Activated CD4-positive, alpha-beta T cell treated with anti-CD3 and anti-CD28 coated beads, Interleukin-2, Interleukin-4, amounts not matched to agents 100 ng/mL and 50 ng/mL, durations not matched to agents 16 hours and 8 hours (primary cell): ENCODE data around the gene RIC1.
A peak's percentile ranks its signal among the peaks of the same experiment; 100 is the strongest.
"Not testable (repeated sequence)": the region's sequence is repeated elsewhere in the genome, so short reads cannot be mapped to it uniquely, and the experiment has no call there.

Experiments
- DNase-seq: peaks from one replicate; pipeline ENCODE4 v3.0.0-alpha.2; 2020; ENCODE audit warnings: low spot score

Gene RIC1

GRCh38 chr9:5628530-5629311 is at the start of gene RIC1:
Gene RIC1 (plus strand): TSS chr9:5629107. CDS start chr9:5629310, 203 bp downstream.
- DNase-seq = peak; percentile 91

GRCh38 chr9:5579881-5580280 is 49.0 kb upstream of the RIC1 start:
- no peak for DNase-seq

- no peak for DNase-seq
Measured at GRCh38 chr9:5580650-5581049, 48.3 kb upstream of the RIC1 start.

- DNase-seq = not testable (repeated sequence)
Measured at GRCh38 chr9:5581706-5582105, 47.2 kb upstream of the RIC1 start.

- peak; percentile 36 for DNase-seq
Measured at GRCh38 chr9:5582835-5583195, 46.1 kb upstream of the RIC1 start.

GRCh38 chr9:5586391-5586802 is 42.5 kb upstream of the RIC1 start:
- peak; percentile 46 for DNase-seq

- DNase-seq = peak; percentile 54
Measured at GRCh38 chr9:5587024-5587423, 41.9 kb upstream of the RIC1 start.

GRCh38 chr9:5592231-5592630 is 36.7 kb upstream of the RIC1 start:
- DNase-seq = no peak

GRCh38 chr9:5592904-5593303 is 36.0 kb upstream of the RIC1 start:
- no peak for DNase-seq

GRCh38 chr9:5593904-5594303 is 35.0 kb upstream of the RIC1 start:
- DNase-seq = peak; percentile 37

GRCh38 chr9:5596173-5596572 is 32.7 kb upstream of the RIC1 start:
- no peak for DNase-seq

- DNase-seq = no peak
Measured at GRCh38 chr9:5608298-5609225, 20.3 kb upstream of the RIC1 start.

- DNase-seq = no peak
Measured at GRCh38 chr9:5609226-5609596, 19.7 kb upstream of the RIC1 start.

- no peak for DNase-seq
Measured at GRCh38 chr9:5610491-5610890, 18.4 kb upstream of the RIC1 start.

GRCh38 chr9:5611321-5612184 is 17.4 kb upstream of the RIC1 start:
- DNase-seq = no peak

GRCh38 chr9:5612185-5612530 is 16.7 kb upstream of the RIC1 start:
- DNase-seq = no peak

GRCh38 chr9:5614192-5614591 is 14.7 kb upstream of the RIC1 start:
- peak; percentile 39 for DNase-seq

GRCh38 chr9:5614985-5615384 is 13.9 kb upstream of the RIC1 start:
- no peak for DNase-seq

GRCh38 chr9:5617749-5618148 is 11.2 kb upstream of the RIC1 start:
- DNase-seq = peak; percentile 44

GRCh38 chr9:5620494-5620893 is 8.4 kb upstream of the RIC1 start:
- no peak for DNase-seq

- no peak for DNase-seq
Measured at GRCh38 chr9:5621327-5621726, 7.6 kb upstream of the RIC1 start.

- DNase-seq = no peak
Measured at GRCh38 chr9:5622016-5622415, 6.9 kb upstream of the RIC1 start.
